Measurements from ENCODE around the gene GRIK3. TPM values are rescaled to one million over a fixed set of nuclear protein-coding genes. Genes with fewer than 3 reads are reported as not detected.

The GRIK3 gene
- polyA plus RNA-seq, 1 experiment, result not detected

DNA sequence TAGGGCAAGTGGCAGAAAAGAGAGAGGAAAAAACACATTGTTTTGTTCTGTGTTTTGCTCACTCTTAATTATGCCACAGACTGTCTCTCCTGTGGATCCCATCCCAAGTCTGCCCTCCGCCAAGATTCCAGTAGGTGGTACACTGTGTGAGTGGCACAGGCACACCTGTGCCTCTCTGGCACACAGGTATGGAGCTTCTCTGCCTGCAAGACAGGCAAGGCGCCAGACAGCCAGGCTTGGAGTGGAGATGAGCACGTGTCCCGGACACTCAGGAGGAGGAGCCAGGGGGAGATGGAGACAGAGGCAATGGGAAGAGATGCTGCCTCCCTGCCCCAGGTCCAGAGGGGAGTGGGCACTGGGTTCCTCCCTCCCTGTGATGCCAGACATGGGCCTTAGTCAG is 6.5 kb upstream of the GRIK3 start:
- POLR2A ChIA-PET, result no interaction called here
- Histone ChIP-seq H3K9me3 (ENCODE audit: control insufficient read depth, insufficient read depth, low read length) (no peaks in the 10 kb centered on the region), H3K27me3 (ENCODE audit: control insufficient read depth, insufficient read depth, low read length) (peaks cover 17% of the 10 kb centered on the region), H3K4me3 (ENCODE audit: low read depth, low read length) (no peak overlapping the region), H3K27ac (ENCODE audit: low read depth, low read length) (no peak overlapping the region)
- CTCF ChIA-PET, result no interaction called here
- no peak for DNase-seq (ENCODE audit: low read depth, low spot score)
- TF ChIP-seq, protein P1, sequence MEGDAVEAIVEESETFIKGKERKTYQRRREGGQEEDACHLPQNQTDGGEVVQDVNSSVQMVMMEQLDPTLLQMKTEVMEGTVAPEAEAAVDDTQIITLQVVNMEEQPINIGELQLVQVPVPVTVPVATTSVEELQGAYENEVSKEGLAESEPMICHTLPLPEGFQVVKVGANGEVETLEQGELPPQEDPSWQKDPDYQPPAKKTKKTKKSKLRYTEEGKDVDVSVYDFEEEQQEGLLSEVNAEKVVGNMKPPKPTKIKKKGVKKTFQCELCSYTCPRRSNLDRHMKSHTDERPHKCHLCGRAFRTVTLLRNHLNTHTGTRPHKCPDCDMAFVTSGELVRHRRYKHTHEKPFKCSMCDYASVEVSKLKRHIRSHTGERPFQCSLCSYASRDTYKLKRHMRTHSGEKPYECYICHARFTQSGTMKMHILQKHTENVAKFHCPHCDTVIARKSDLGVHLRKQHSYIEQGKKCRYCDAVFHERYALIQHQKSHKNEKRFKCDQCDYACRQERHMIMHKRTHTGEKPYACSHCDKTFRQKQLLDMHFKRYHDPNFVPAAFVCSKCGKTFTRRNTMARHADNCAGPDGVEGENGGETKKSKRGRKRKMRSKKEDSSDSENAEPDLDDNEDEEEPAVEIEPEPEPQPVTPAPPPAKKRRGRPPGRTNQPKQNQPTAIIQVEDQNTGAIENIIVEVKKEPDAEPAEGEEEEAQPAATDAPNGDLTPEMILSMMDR (IDR thresholded peaks at IDR 0.05; ENCODE audit: low read depth, low read length), result no peak

DNA sequence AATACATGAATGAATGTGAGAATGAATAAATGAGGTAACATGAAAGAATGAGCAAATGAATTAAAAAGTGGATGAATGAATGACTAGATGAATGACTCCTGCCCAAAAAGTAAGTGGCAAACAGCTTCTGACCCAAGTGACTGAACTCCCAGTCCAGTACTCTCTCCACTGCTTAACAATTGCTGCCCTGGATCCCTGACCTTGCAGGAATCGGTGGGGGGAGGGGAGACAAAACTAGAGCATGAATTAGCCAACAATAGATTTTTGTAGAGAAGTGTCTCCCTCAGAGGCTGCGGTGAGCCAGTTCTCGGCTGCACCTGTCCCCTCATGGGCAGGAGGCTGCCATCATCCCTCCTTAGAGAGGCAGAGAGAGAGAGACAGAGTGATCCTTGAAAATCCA is 5.9 kb upstream of the GRIK3 start:
- H3K27me3 ChIP-seq (ENCODE audit: control insufficient read depth, insufficient read depth, low read length), result peaks cover 22% of the 10 kb centered on the region
- ChIA-PET POLR2A (no interaction called here), CTCF (no interaction called here)
- TF ChIP-seq, protein P1 (IDR thresholded peaks at IDR 0.05; ENCODE audit: low read depth, low read length), result no peak
- no peak for DNase-seq (ENCODE audit: low read depth, low spot score)
- no peak overlapping the region for H3K4me3 ChIP-seq (ENCODE audit: low read depth, low read length)
- no peaks in the 10 kb centered on the region for H3K9me3 ChIP-seq (ENCODE audit: control insufficient read depth, insufficient read depth, low read length)
- H3K27ac ChIP-seq (ENCODE audit: low read depth, low read length), result no peak overlapping the region

DNA sequence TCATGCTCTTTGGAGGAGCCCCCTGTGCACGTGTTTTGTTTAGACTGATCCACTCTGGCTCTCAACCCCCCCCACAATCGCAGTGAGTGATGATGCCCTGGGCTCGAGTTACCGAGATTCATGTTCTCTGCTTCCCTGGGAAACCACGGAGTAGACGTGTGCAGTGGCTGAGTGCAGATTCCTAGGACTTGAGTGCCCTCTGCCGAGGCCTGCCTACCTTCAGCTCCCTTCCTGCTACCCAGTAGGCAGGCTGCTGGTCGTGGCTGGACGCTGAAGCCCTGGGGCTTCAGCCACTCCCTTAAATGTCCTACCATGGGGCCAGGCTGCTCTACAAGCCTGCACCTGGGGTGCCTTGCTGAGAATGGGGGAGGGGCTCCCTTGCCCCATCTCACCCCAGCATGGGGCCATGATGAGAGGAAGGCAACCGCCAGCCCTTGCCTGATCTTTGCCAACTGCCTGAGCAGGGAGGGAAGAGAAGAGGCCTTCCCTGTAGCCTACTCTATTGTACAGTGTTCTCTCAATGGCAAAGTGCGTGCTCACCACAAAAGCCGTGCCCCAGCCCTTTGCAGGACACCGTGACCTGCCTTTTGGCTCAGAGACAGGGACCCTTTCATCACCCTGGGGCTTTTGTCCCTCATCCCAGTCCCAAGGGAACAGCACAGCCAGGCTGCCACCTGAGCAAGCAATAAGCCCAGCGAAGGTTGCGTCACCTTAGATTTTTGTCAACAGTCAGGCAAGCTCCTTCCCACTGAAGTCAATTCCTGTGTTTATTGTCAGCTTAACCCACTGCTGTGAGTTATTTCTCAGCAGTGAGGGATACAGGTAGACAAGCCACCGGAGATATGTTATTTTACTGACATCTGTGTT is 4.1 kb upstream of the GRIK3 start:
- ChIA-PET POLR2A (interaction anchor here (0.6 kb wide), 1 partner anchor 114 kb away, joined by 3 read pairs; no protein-coding TSS in a partner anchor), CTCF (no interaction called here)
- peaks cover 30% of the 10 kb centered on the region for H3K27me3 ChIP-seq (ENCODE audit: control insufficient read depth, insufficient read depth, low read length)
- TF ChIP-seq, protein P1 (IDR thresholded peaks at IDR 0.05; ENCODE audit: low read depth, low read length), result no peak
- no peak overlapping the region for H3K4me3 ChIP-seq (ENCODE audit: low read depth, low read length)
- no peak overlapping the region for H3K27ac ChIP-seq (ENCODE audit: low read depth, low read length)
- DNase-seq (ENCODE audit: low read depth, low spot score), result no peak
- no peaks in the 10 kb centered on the region for H3K9me3 ChIP-seq (ENCODE audit: control insufficient read depth, insufficient read depth, low read length)

DNA sequence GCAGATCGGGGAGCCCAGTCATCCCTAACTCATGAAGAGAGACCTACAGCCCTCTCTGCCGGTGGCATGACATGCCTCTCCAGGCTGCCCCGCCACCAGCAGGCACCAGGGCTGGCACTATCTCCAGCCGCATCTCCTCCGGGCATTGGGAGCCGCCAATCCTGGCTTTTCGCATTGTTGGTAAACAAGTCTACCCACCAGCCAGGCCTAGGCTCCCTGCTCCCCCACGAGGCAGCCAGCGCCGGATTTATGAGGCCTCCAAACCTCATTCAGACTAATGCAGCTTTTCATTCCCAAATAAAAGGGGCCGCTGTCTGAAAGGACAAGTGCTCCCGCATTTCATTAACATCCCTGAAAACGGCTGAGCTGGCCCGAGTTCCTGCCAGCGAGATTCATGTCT is 3.4 kb upstream of the GRIK3 start:
- no peak for DNase-seq (ENCODE audit: low read depth, low spot score)
- TF ChIP-seq, protein P1 (IDR thresholded peaks at IDR 0.05; ENCODE audit: low read depth, low read length), result no peak
- Histone ChIP-seq H3K27me3 (ENCODE audit: control insufficient read depth, insufficient read depth, low read length) (peaks cover 36% of the 10 kb centered on the region), H3K27ac (ENCODE audit: low read depth, low read length) (no peak overlapping the region), H3K9me3 (ENCODE audit: control insufficient read depth, insufficient read depth, low read length) (no peaks in the 10 kb centered on the region), H3K4me3 (ENCODE audit: low read depth, low read length) (no peak overlapping the region)
- ChIA-PET POLR2A (interaction anchor here (0.6 kb wide), 1 partner anchor 113 kb away, joined by 3 read pairs; no protein-coding TSS in a partner anchor), CTCF (no interaction called here)

DNA sequence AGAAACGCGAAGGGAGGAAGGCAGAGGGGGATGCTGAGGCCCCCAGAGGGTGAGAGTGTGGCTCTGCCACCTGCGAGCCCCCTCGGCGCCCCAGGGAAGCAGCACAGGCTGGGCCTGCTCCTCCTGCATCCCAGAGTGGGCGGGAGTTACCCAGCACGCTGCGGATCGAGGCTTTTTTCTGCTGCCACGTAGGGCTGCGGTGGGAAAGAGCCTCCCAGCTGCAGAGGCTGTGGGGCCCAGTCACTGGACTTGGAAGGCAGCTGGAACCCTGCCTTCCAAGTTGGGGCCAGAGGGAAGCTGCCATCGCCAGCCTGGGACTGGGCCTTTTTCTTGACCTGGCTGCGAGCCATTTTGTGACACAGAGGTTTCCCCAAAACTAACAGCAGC is 2.3 kb upstream of the GRIK3 start:
- Histone ChIP-seq H3K4me3 (ENCODE audit: low read depth, low read length) (no peak overlapping the region), H3K27me3 (ENCODE audit: control insufficient read depth, insufficient read depth, low read length) (peaks cover 47% of the 10 kb centered on the region), H3K9me3 (ENCODE audit: control insufficient read depth, insufficient read depth, low read length) (no peaks in the 10 kb centered on the region), H3K27ac (ENCODE audit: low read depth, low read length) (no peak overlapping the region)
- POLR2A ChIA-PET, result no interaction called here
- CTCF ChIA-PET, result no interaction called here
- no peak for DNase-seq (ENCODE audit: low read depth, low spot score)
- TF ChIP-seq, protein P1 (IDR thresholded peaks at IDR 0.05; ENCODE audit: low read depth, low read length), result no peak

All from AG04450 (cell line).